Fibroblast of mammary gland (primary cell): ENCODE data around the gene SPDYE4.
A peak's percentile ranks its signal among the peaks of the same experiment; 100 is the strongest.
"Not testable (repeated sequence)": the region's sequence is repeated elsewhere in the genome, so short reads cannot be mapped to it uniquely, and the experiment has no call there.

ENCODE experiments used
- DNase-seq: peaks from one replicate; pipeline ENCODE4 v3.0.0-alpha.2; 2010; ENCODE audit warnings: low read depth
- H3K4me3 ChIP-seq: 2 replicates; pipeline ENCODE4 v1.5.1; 2011; ENCODE audit warnings: low read depth, mild to moderate bottlenecking, low read length, moderate library complexity; ENCODE audit not compliant: control insufficient read depth
- TF ChIP-seq, protein P1 (sequence below): conservative IDR thresholded peaks from 2 replicates; pipeline ENCODE4 v1.5.1; 2011; ENCODE audit warnings: low read depth, low read length, inconsistent platforms; ENCODE audit not compliant: control insufficient read depth, insufficient read depth

The SPDYE4 gene, protein sequence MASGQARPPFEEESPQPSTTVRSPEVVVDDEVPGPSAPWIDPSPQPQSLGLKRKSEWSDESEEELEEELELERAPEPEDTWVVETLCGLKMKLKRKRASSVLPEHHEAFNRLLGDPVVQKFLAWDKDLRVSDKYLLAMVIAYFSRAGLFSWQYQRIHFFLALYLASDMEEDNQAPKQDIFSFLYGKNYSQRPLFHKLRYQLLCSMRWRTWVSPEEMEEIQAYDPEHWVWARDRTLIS

DNA sequence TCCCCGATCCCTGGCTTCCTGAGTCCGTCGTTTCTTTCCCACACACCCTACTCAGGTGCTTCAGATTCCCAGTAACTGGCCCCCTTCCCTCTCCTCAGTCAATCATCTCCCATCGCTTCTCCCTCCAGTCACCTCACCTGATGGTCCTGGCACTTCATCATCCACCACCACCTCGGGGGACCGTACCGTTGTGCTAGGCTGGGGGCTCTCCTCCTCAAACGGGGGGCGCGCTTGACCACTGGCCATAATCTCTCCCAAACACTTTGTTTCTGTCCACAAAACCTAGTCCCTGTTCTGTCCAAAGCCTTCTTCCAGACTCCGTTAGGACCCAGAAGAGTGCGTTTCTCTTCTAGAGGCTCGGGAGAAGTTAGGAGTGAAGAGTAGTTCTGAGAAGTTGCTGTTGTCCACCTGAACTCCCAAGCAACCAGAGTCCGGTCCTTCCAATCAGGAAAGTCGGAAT, at the start of gene SPDYE4:
Gene SPDYE4, minus strand, starts transcription at position 410 of the 460 bp plus-strand sequence. Its CDS starts 164 bp downstream, at position 246.
- H3K4me3 ChIP-seq, result no peak within 1 kb of the TSS
- TF ChIP-seq, protein P1, sequence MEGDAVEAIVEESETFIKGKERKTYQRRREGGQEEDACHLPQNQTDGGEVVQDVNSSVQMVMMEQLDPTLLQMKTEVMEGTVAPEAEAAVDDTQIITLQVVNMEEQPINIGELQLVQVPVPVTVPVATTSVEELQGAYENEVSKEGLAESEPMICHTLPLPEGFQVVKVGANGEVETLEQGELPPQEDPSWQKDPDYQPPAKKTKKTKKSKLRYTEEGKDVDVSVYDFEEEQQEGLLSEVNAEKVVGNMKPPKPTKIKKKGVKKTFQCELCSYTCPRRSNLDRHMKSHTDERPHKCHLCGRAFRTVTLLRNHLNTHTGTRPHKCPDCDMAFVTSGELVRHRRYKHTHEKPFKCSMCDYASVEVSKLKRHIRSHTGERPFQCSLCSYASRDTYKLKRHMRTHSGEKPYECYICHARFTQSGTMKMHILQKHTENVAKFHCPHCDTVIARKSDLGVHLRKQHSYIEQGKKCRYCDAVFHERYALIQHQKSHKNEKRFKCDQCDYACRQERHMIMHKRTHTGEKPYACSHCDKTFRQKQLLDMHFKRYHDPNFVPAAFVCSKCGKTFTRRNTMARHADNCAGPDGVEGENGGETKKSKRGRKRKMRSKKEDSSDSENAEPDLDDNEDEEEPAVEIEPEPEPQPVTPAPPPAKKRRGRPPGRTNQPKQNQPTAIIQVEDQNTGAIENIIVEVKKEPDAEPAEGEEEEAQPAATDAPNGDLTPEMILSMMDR, result no peak
- DNase-seq, result no peak

DNA sequence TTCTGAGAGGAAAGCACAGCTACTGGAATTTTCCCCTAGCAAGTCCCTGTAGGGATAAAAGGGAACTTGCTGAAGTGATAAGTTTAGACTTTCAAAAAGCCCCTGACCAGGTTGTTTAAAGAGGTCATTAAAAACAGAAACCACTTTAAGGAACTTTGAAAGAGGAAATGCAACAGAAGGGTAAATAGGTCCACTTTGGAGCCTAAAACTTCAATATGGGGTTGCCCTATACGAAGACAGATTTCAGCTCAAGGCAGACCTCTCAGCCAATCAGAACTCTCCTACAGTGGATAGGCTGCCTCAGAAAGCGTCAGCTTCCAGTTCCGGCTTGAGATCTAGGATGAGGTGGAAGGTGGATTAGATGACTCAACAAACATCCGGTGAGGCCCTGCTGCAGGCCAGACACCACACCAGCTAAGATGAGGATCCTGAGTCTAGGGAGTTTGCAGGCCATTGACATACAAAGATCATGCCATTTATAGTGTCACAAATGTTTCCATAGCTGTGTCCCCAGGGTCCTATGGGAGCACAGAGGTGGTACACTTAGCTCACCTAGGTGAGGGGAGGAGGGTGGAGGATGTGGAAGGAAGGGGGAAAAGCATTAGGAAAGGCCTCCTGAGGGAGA, 48.7 kb upstream of the SPDYE4 start:
- no peak overlapping the region for H3K4me3 ChIP-seq
- peak; percentile 6 for DNase-seq
- TF ChIP-seq, protein P1, result no peak

DNA sequence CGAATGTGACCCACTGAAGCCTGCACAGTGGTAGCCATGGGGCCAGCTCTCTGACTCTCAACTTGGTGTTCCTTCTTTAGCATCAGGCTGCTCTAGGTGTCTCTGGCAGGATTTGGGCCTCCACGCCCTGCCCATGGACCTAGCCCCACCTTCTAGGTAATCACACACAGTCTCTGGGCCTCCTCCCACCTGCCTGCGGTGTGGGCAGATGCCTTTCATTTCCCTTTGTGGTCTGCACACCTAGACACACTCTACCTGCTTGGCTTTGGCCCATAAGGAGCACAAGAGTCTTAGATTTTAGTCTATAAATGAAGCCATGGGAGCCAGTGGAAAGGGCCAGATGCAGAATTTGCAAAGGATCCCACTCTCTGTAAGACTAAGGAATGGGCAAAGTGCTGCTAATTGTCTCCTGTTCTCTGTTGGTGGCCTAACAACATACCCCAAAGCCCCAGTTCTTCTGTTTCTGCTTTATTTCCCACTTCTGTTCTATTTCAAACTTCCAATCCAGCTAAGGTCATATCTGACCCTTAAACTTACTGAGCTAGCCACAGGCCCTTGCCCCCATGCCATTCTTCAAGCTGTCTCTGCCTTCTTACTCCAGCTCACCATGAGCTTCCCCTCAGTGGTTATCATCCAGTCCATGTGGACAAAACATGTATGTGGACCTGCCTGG, 48.0 kb upstream of the SPDYE4 start:
- DNase-seq, result no peak
- no peak overlapping the region for H3K4me3 ChIP-seq
- TF ChIP-seq, protein P1, result no peak

DNA sequence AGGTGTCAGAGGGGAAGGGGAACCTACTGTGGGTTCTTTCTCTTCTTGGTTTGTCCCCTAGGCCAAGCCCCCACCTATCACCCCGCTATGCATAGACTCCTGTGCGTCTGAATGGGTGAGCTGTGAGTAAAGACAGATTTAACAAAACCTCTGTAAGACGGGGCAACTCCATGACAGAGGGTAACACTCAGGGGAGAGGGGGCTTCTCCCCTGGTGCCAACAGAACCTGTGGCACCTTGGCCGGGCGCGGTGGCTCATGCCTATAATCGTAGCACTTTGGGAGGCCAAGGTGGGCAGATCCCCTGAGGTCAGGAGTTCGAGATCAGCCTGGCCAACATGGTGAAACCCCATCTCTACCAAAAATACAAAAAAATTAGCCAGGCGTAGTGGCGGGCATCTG, 47.0 kb upstream of the SPDYE4 start:
- DNase-seq, H3K4me3 ChIP-seq: not testable (repeated sequence)

DNA sequence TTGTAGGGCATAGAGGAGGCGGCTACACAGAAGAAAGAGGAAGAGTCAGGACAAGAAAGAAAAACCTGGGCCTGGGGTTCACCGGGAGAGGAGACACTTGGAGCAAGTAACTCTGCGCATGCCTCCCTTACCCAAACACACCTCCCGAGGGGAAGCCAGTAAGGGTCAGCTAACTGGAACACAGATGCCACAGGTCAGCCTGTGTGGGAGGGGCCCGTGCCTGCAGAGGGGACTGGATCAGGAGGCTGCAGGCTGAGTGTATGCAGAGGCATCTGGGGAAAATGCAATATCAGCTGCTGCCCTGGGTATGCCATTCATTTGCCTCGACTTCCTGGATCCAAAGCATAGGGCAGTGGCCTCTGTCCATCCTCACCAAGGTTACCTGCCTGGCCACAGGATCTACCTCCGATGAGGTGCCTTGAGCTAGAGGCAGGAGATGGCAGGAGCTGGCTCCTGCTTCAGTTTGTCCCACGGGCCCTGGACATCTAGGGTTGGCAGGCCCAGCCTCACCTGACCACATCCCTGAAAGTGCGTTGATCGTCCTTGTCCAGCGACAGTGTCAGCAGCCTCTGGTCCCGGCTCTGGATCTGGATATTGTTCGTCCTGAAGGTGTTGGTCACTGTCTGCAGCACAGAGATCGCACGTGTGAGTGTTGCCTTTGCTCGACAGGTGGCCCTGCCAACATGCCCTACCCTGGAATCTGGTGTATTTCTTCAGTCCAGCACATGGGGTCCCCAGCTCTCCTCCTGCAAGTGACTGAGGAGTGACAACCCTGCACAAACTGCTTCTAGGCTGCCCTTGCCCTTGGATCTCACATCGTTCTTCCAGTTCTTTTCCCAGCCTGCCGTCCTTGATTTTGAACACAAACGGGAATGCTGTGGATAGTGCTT, 45.4 kb upstream of the SPDYE4 start:
- no peak for DNase-seq
- H3K4me3 ChIP-seq, result no peak overlapping the region
- TF ChIP-seq, protein P1, result no peak

DNA sequence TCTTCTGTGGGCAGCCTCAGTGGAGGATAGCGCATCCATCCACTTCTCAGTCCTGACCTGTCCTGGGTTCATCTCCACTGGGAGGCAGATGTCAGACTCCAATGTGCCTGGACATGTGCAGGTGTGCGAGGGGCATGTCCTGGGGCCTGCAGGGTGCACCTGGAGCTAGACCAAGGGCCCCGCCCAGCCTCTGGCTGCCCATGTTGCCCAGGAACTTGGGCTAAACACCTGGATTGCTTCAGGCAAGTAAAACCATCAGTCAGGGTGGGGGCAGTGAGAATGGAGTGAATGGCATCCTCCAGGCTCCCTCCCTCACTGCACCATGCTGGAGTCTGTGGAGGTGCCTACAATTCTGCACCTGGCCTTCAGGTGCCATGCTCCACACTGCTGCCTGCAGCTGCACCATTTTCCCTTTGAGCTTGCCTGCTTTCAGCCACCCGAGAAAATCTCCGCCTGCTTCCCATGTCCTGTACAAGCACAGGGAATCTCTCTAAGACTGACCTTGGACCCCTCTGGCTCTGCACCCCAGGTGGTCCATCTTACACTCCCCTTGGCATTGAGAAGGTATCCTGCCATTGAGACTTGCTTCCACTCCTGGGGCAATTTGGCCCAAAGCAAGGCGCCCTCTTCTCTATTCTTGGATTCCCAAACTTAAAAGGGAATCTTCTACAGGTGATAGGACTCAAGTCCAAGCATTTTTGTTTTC, 42.9 kb upstream of the SPDYE4 start:
- no peak for DNase-seq
- TF ChIP-seq, protein P1, result no peak
- H3K4me3 ChIP-seq, result no peak overlapping the region
